Measurements from ENCODE around the gene ADAMTS19. TPM values are rescaled to one million over a fixed set of nuclear protein-coding genes. Genes with fewer than 3 reads are reported as not detected.

ADAMTS19 gene
- total and polyA plus RNA-seq, 7 donors = 0.01 to 0.69 (median 0.24) TPM; not detected in 1

- Histone ChIP-seq H3K4me3 (no peak overlapping the region), H3K27me3 (ENCODE audit: insufficient read depth in 3 of 3, low read length in 2 of 3) (no peaks in the 10 kb centered on the region), H3K27ac (no peak overlapping the region), H3K4me1 (no peaks in the 10 kb centered on the region), H3K36me3 (ENCODE audit: insufficient read depth in 1 of 2, low read depth in 1 of 2) (no peaks in the 10 kb centered on the region), H3K9me3 (no peaks in the 10 kb centered on the region)
- TF ChIP-seq CTCF (IDR thresholded peaks at IDR 0.05) = no peak
- intact Hi-C loops (cut with DNase I) = no loop called here
- WGBS, 3 donors = 63 to 75% (median 63%) methylated on average over 2 of the region's 2 CpGs
- ATAC-seq (no peak), DNase-seq (no peak)
Observed at GRCh38 chr5:129739773-129740172, 279.7 kb downstream of the ADAMTS19 start.

- WGBS, 3 donors = 62 to 76% (median 68%) methylated on average over 2 of the region's 2 CpGs
- intact Hi-C loops (cut with DNase I) = no loop called here
- no peak for ATAC-seq
- Histone ChIP-seq H3K36me3 (ENCODE audit: insufficient read depth in 1 of 2, low read depth in 1 of 2) (no peaks in the 10 kb centered on the region), H3K27ac (no peak overlapping the region), H3K4me3 (no peak overlapping the region), H3K9me3 (no peaks in the 10 kb centered on the region), H3K27me3 (ENCODE audit: insufficient read depth in 3 of 3, low read length in 2 of 3) (no peaks in the 10 kb centered on the region), H3K4me1 (no peaks in the 10 kb centered on the region)
- TF ChIP-seq CTCF (IDR thresholded peaks at IDR 0.05) = no peak
- DNase-seq = no peak
Observed at GRCh38 chr5:129743541-129744187, 283.6 kb downstream of the ADAMTS19 start.

GRCh38 chr5:129745997-129746396 is 285.9 kb downstream of the ADAMTS19 start:
- 94 to 96% (median 96%) methylated on average over 4 of the region's 4 CpGs for WGBS, 3 donors
- no peak for TF ChIP-seq CTCF (IDR thresholded peaks at IDR 0.05)
- H3K4me3 ChIP-seq = no peak overlapping the region
- DNase-seq (no peak), ATAC-seq (no peak)
- intact Hi-C loops (cut with DNase I) = no loop called here
- H3K27me3 ChIP-seq (ENCODE audit: insufficient read depth in 3 of 3, low read length in 2 of 3) = no peaks in the 10 kb centered on the region
- H3K9me3 ChIP-seq = no peaks in the 10 kb centered on the region
- no peaks in the 10 kb centered on the region for H3K36me3 ChIP-seq (ENCODE audit: insufficient read depth in 1 of 2, low read depth in 1 of 2)
- H3K4me1 ChIP-seq = no peaks in the 10 kb centered on the region
- no peak overlapping the region for H3K27ac ChIP-seq

- DNase-seq (no peak), ATAC-seq (no peak)
- H3K27me3 ChIP-seq (ENCODE audit: insufficient read depth in 3 of 3, low read length in 2 of 3) = no peaks in the 10 kb centered on the region
- 78 to 85% (median 84%) methylated on average over 2 of the region's 2 CpGs for WGBS, 3 donors
- no peaks in the 10 kb centered on the region for H3K9me3 ChIP-seq
- intact Hi-C loops (cut with DNase I) = no loop called here
- H3K27ac ChIP-seq = no peak overlapping the region
- no peaks in the 10 kb centered on the region for H3K4me1 ChIP-seq
- H3K4me3 ChIP-seq = no peak overlapping the region
- no peak for TF ChIP-seq CTCF (IDR thresholded peaks at IDR 0.05)
- no peaks in the 10 kb centered on the region for H3K36me3 ChIP-seq (ENCODE audit: insufficient read depth in 1 of 2, low read depth in 1 of 2)
Observed at GRCh38 chr5:129746876-129747275, 286.8 kb downstream of the ADAMTS19 start.

Data from psoas muscle (tissue), 8 donors.